GM18870 (cell line): ENCODE measurements around the gene CEBPE.

Source experiments
- ATAC-seq: cut with Tn5 transposase; IDR thresholded peaks from one replicate; pipeline ENCODE4 v1.9.1; 2021; ENCODE audit warnings: moderate library complexity; ENCODE audit not compliant: unreplicated experiment

Gene CEBPE

GRCh38 chr14:23145794-23146350 is 26.8 kb upstream of the CEBPE start:
- no peak for ATAC-seq

- no peak for ATAC-seq
Measured at GRCh38 chr14:23143911-23144310, 24.9 kb upstream of the CEBPE start.

- ATAC-seq = no peak
Measured at GRCh38 chr14:23142826-23143225, 23.8 kb upstream of the CEBPE start.

- ATAC-seq = no peak
Measured at GRCh38 chr14:23141706-23142444, 22.8 kb upstream of the CEBPE start.

- no peak for ATAC-seq
Measured at GRCh38 chr14:23140371-23140770, 21.3 kb upstream of the CEBPE start.

- no peak for ATAC-seq
Measured at GRCh38 chr14:23139874-23140273, 20.8 kb upstream of the CEBPE start.

GRCh38 chr14:23137813-23138535 is 18.9 kb upstream of the CEBPE start:
- no peak for ATAC-seq

- ATAC-seq = no peak
Measured at GRCh38 chr14:23137192-23137812, 18.2 kb upstream of the CEBPE start.

- ATAC-seq = no peak
Measured at GRCh38 chr14:23136566-23137133, 17.6 kb upstream of the CEBPE start.

- ATAC-seq = no peak
Measured at GRCh38 chr14:23132970-23133369, 13.9 kb upstream of the CEBPE start.

GRCh38 chr14:23131482-23131881 is 12.4 kb upstream of the CEBPE start:
- ATAC-seq = no peak

GRCh38 chr14:23130871-23131270 is 11.8 kb upstream of the CEBPE start:
- ATAC-seq = no peak

- ATAC-seq = no peak
Measured at GRCh38 chr14:23129759-23130316, 10.8 kb upstream of the CEBPE start.

GRCh38 chr14:23128969-23129758 is 10.1 kb upstream of the CEBPE start:
- no peak for ATAC-seq

GRCh38 chr14:23127861-23128260 is 8.8 kb upstream of the CEBPE start:
- no peak for ATAC-seq

- no peak for ATAC-seq
Measured at GRCh38 chr14:23126548-23127278, 7.7 kb upstream of the CEBPE start.

GRCh38 chr14:23125933-23126524 is 7.0 kb upstream of the CEBPE start:
- no peak for ATAC-seq

GRCh38 chr14:23125011-23125410 is 6.0 kb upstream of the CEBPE start:
- ATAC-seq = no peak

- ATAC-seq = no peak
Measured at GRCh38 chr14:23124337-23124954, 5.4 kb upstream of the CEBPE start.
